Measurements from ENCODE around the gene BICC1. TPM values are rescaled to one million over a fixed set of nuclear protein-coding genes. Genes with fewer than 3 reads are reported as not detected.
A peak's percentile ranks its signal among the peaks of the same experiment; 100 is the strongest.

The BICC1 gene
- total and polyA plus RNA-seq, 2 of the 13 experiments (the other 11 are each of a cell fraction or from before 2014, with no cell fraction given), result 0.18 to 1.5 TPM

- TF ChIP-seq ARID5B (CRISPR knock-in tag; IDR thresholded peaks at IDR 0.05) (peak; percentile 39; the same call in 1 of the 2 replicates), ZNF549 (CRISPR knock-in tag; IDR thresholded peaks at IDR 0.05) (no peak), CAMTA2 (CRISPR knock-in tag; IDR thresholded peaks at IDR 0.05; ENCODE audit: borderline replicate concordance) (no peak), NR2F1 (CRISPR knock-in tag; IDR thresholded peaks at IDR 0.05) (peak in 1 of 2 experiments; percentile 60; a peak in 1 of 4 replicates), NR2F6 (IDR thresholded peaks at IDR 0.05) (peak; percentile 66; the same call in 1 of the 2 replicates), NR2F6 (CRISPR knock-in tag; IDR thresholded peaks at IDR 0.05) (peak; percentile 39; the same call in 1 of the 2 replicates), MAFG (CRISPR knock-in tag; IDR thresholded peaks at IDR 0.05) (no peak), PHF20 (CRISPR knock-in tag; IDR thresholded peaks at IDR 0.05) (no peak), POGZ (CRISPR knock-in tag; IDR thresholded peaks at IDR 0.05) (no peak), MEIS2 (CRISPR knock-in tag; IDR thresholded peaks at IDR 0.05) (no peak), ZSCAN5A (CRISPR knock-in tag; IDR thresholded peaks at IDR 0.05; ENCODE audit: borderline replicate concordance) (no peak), ISL2 (CRISPR knock-in tag; IDR thresholded peaks at IDR 0.05) (no peak), NFE2 (CRISPR knock-in tag; IDR thresholded peaks at IDR 0.05) (no peak), ZNF878 (CRISPR knock-in tag; IDR thresholded peaks at IDR 0.05) (no peak), SOX13 (IDR thresholded peaks at IDR 0.05) (no peak), SOX13 (CRISPR knock-in tag; conservative IDR thresholded peaks at IDR 0.05 in 1 of 2, IDR thresholded peaks at IDR 0.05 in 1 of 2) (peak in 1 of 2 experiments; percentile 61; a peak in 2 of 4 replicates), ZNF12 (CRISPR knock-in tag; IDR thresholded peaks at IDR 0.05) (no peak), TFAP4 (IDR thresholded peaks at IDR 0.05; ENCODE audit: borderline replicate concordance, low read depth) (peak; percentile 54; the same call in 1 of the 2 replicates), CEBPG (CRISPR knock-in tag; IDR thresholded peaks at IDR 0.05) (peak; percentile 81), ZNF670 (CRISPR knock-in tag; IDR thresholded peaks at IDR 0.05; ENCODE audit: borderline replicate concordance) (0 out of 2 replicates have a peak, but pooled peaks have one; percentile 33), SOX5 (CRISPR knock-in tag; IDR thresholded peaks at IDR 0.05; ENCODE audit: borderline replicate concordance) (peak; percentile 45; the same call in 1 of the 2 replicates), SALL2 (CRISPR knock-in tag; IDR thresholded peaks at IDR 0.05) (no peak), CREB1 (IDR thresholded peaks at IDR 0.05) (no peak), CREB1 (CRISPR knock-in tag; IDR thresholded peaks at IDR 0.05) (peak; percentile 32; the same call in 1 of the 2 replicates), NR2F2 (IDR thresholded peaks at IDR 0.05; ENCODE audit: borderline replicate concordance, low read depth) (peak; percentile 83), CC2D1A (CRISPR knock-in tag; IDR thresholded peaks at IDR 0.05) (no peak)
These were observed 149.6 kb downstream of the BICC1 start (continued) for GRCh38 chr10:58662314-58662713.
